Natural killer cell (primary cell): ENCODE data around the gene CCDC30. TPM values are rescaled to one million over a fixed set of nuclear protein-coding genes. Genes with fewer than 3 reads are reported as not detected.
"Not testable (repeated sequence)": the region's sequence is repeated elsewhere in the genome, so short reads cannot be mapped to it uniquely, and the experiment has no call there.

Source experiments
- ATAC-seq, 3 donors: fragments of 150-1000 bp in 2 of 3; fragments of 200-7000 bp in 1 of 3; cut with Tn5 transposase; 1 replicate in 1 of 3; 2 replicates in 2 of 3; pipeline ENCODE4 v1.10.0; 2021; ENCODE audit warnings: mild to moderate bottlenecking in 2 of 3, moderate library complexity in 2 of 3
- DNase-seq, 2 donors: peaks; one replicate each; pipeline versions ENCODE4 v3.0.0 to v3.0.0-alpha.2; 2013 to 2021; ENCODE audit warnings: mixed read lengths in 1 of 2
- H3K27ac ChIP-seq: one replicate; pipeline ENCODE4 v1.5.1; 2013; ENCODE audit warnings: mild to moderate bottlenecking, low read length
- H3K27me3 ChIP-seq: one replicate; pipeline ENCODE4 v1.6.1; 2013; ENCODE audit warnings: low read length; ENCODE audit not compliant: control insufficient read depth, insufficient read depth
- H3K36me3 ChIP-seq: one replicate; pipeline ENCODE4 v1.6.1; 2013; ENCODE audit warnings: low read length; ENCODE audit not compliant: control insufficient read depth, insufficient read depth
- H3K4me1 ChIP-seq: one replicate; pipeline ENCODE4 v1.6.1; 2013; ENCODE audit warnings: low read length; ENCODE audit not compliant: control insufficient read depth, insufficient read depth
- H3K4me3 ChIP-seq: one replicate; pipeline ENCODE4 v1.5.1; 2013; ENCODE audit warnings: low read length
- H3K9me3 ChIP-seq: one replicate; pipeline ENCODE4 v1.6.1; 2013; ENCODE audit warnings: low read length; ENCODE audit not compliant: control insufficient read depth, insufficient read depth
- H3K27ac Mint-ChIP-seq, 2 donors: one replicate each; pipeline ENCODE4 v1.8.0; 2022; ENCODE audit warnings: mild to moderate bottlenecking in 2 of 2, mixed read lengths in 2 of 2, moderate library complexity in 1 of 2
- H3K27me3 Mint-ChIP-seq, 2 donors: one replicate each; pipeline ENCODE4 v1.8.0; 2022; ENCODE audit warnings: low read depth in 2 of 2, mixed read lengths in 2 of 2
- H3K36me3 Mint-ChIP-seq: one replicate; pipeline ENCODE4 v1.8.0; 2022; ENCODE audit warnings: mixed read lengths
- H3K4me1 Mint-ChIP-seq, 2 donors: one replicate each; pipeline ENCODE4 v1.8.0; 2022; ENCODE audit warnings: mixed read lengths in 2 of 2
- H3K4me3 Mint-ChIP-seq: one replicate; pipeline ENCODE4 v1.8.0; 2022; ENCODE audit warnings: mild to moderate bottlenecking, moderate library complexity, mixed read lengths
- H3K9me3 Mint-ChIP-seq, 2 donors: one replicate each; pipeline ENCODE4 v1.8.0; 2022; ENCODE audit warnings: mixed read lengths in 2 of 2
- WGBS: methylation state at CpG from one replicate; pipeline ENCODE4 v1.1.7; 2013; ENCODE audit warnings: missing lambda C conversion rate; ENCODE audit not compliant: insufficient coverage; 5-methylcytosine and 5-hydroxymethylcytosine counted together
- intact Hi-C: fragments of 100-400 bp; cut with micrococcal nuclease; formaldehyde crosslinking; loops from one replicate; pipeline ENCODE4 v1.14.2; 2022
- total RNA-seq, 4 donors: library from RNA; stranded (reverse); fragments of 120-200 nt in 1 of 4; gene quantifications; one replicate each; pipeline versions ENCODE4 v1.2.3 to v1.2.4, GENCODE V29; 2013 to 2022
- TF ChIP-seq, protein P1 (sequence below): fragments of 200-600 bp; IDR thresholded peaks from one replicate; pipeline ENCODE4 v1.8.0; 2022; ENCODE audit warnings: antibody characterized with exemption

The CCDC30 gene
- total RNA-seq, 3 donors from 2014 or later (not counting 1 experiment from before 2014, with no cell fraction given), result 4.5 to 6.1 (median 5.0) TPM

DNA sequence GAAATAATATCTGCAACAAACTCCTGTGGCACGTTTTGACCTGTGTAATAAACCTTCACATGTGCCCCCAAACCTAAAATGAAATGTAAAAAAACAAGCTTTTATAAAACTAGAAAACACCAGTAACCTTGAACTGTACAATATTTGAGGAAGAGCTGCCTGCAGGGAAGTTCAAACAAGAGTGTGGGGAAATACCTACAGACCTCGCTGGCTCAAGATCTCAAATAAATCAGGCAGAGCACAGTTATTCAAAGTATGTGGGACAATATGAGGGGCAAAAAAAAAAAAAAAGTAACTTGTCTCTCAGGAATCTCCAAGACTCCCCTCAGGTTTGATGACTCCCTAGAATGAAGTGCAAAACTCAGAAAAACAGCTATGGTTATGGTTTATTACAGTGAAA is 157.2 kb downstream of the CCDC30 start:
- Histone ChIP-seq H3K27me3 (no peaks in the 10 kb centered on the region), H3K4me3 (no peak overlapping the region), H3K27ac (no peak overlapping the region), H3K9me3 (no peaks in the 10 kb centered on the region), H3K36me3 (no peaks in the 10 kb centered on the region), H3K4me1 (no peaks in the 10 kb centered on the region)
- no peaks in the 10 kb centered on the region for H3K4me1 Mint-ChIP-seq
- ATAC-seq, result no peak
- intact Hi-C loops, result no loop called here
- WGBS, result 78% methylated on average over 2 of the region's 2 CpGs
- no peaks in the 10 kb centered on the region for H3K36me3 Mint-ChIP-seq
- H3K4me3 Mint-ChIP-seq, result no peak overlapping the region
- TF ChIP-seq, protein P1, sequence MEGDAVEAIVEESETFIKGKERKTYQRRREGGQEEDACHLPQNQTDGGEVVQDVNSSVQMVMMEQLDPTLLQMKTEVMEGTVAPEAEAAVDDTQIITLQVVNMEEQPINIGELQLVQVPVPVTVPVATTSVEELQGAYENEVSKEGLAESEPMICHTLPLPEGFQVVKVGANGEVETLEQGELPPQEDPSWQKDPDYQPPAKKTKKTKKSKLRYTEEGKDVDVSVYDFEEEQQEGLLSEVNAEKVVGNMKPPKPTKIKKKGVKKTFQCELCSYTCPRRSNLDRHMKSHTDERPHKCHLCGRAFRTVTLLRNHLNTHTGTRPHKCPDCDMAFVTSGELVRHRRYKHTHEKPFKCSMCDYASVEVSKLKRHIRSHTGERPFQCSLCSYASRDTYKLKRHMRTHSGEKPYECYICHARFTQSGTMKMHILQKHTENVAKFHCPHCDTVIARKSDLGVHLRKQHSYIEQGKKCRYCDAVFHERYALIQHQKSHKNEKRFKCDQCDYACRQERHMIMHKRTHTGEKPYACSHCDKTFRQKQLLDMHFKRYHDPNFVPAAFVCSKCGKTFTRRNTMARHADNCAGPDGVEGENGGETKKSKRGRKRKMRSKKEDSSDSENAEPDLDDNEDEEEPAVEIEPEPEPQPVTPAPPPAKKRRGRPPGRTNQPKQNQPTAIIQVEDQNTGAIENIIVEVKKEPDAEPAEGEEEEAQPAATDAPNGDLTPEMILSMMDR, result no peak
- H3K9me3 Mint-ChIP-seq, result no peaks in the 10 kb centered on the region
- no peak for DNase-seq
- H3K27ac Mint-ChIP-seq, result no peak overlapping the region
- H3K27me3 Mint-ChIP-seq, result peaks cover 0 to 7% of the 10 kb centered on the region in 2 donors

DNA sequence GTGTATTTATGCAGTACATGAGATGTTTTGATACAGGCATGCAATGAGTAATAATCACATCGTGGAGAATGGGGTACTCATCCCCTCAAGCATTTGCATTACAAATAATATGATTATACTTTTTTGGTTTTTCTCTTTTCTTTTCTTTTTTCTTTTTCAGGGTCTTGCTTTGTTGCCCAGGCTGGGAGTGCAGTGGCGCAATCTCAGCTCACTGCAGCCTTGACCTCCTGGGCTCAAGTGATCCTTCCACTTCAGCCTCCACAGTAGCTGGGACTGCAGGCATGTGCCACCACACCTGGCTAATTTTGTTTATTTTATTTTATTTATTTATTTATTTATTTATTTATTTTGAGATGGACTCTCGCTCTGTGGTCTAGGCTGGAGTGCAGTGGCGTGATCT is 158.1 kb downstream of the CCDC30 start:
- H3K27ac ChIP-seq, H3K27ac Mint-ChIP-seq, H3K4me1 Mint-ChIP-seq, H3K4me3 Mint-ChIP-seq, H3K36me3 Mint-ChIP-seq, ATAC-seq, H3K4me3 ChIP-seq, H3K4me1 ChIP-seq, H3K27me3 ChIP-seq, DNase-seq, H3K9me3 ChIP-seq, H3K9me3 Mint-ChIP-seq, intact Hi-C loops, H3K36me3 ChIP-seq: not testable (repeated sequence)
- WGBS, result 96% methylated on average over 3 of the region's 4 CpGs
- H3K27me3 Mint-ChIP-seq, result peaks cover 0 to 15% of the 10 kb centered on the region in 2 donors

DNA sequence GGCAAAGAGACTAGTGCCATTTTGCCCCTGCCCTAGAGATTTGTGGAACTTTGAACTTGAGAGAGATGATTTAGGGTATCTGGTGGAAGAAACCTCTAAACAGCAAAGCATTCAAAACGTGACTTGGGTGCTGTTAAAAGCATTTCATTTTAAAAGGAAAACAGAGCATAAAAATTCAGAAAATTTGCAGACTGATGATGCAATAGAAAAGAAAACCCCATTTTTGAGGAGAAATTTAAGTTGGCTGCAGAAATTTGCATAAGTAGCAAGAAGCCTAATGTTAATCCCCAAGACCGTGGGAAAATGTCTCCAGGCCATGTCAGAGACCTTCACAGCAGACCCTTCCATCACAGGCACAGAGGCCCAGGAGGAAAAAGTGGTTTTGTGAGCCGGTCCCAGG is 164.1 kb downstream of the CCDC30 start:
- H3K4me3 Mint-ChIP-seq, DNase-seq, ATAC-seq, H3K9me3 ChIP-seq, H3K27ac Mint-ChIP-seq, H3K9me3 Mint-ChIP-seq, H3K4me1 ChIP-seq, H3K27me3 ChIP-seq, intact Hi-C loops, H3K4me3 ChIP-seq, H3K36me3 ChIP-seq, H3K36me3 Mint-ChIP-seq, H3K4me1 Mint-ChIP-seq, H3K27ac ChIP-seq: not testable (repeated sequence)
- WGBS, result 82% methylated on average over 3 of the region's 3 CpGs
- peaks cover 0 to 15% of the 10 kb centered on the region in 2 donors for H3K27me3 Mint-ChIP-seq

DNA sequence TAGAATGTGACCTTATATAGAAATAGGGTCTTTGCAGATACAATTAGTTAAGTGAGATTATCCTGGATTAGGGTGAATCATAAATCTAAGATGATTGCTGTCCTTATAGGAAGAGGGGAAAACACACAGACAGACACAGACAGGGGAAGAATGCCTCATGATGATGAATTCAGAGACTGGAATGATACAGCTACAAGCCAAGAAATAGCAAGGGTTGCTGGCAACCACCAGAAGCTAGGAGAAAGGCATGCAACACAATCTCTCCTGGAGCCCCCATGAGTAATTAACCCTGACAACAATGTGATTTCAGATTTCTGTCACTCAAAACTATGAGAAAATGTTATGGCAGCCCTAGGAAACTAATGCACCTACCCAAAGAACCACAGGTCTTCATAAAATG is 176.0 kb downstream of the CCDC30 start:
- intact Hi-C loops, result no loop called here
- no peak for ATAC-seq
- Mint-ChIP-seq H3K27ac (no peak overlapping the region), H3K4me3 (no peak overlapping the region), H3K27me3 (peaks cover 0 to 5% of the 10 kb centered on the region in 2 donors), H3K4me1 (no peaks in the 10 kb centered on the region), H3K9me3 (no peaks in the 10 kb centered on the region), H3K36me3 (no peaks in the 10 kb centered on the region)
- Histone ChIP-seq H3K27me3 (no peaks in the 10 kb centered on the region), H3K4me3 (no peak overlapping the region), H3K36me3 (no peaks in the 10 kb centered on the region), H3K27ac (no peak overlapping the region), H3K9me3 (no peaks in the 10 kb centered on the region), H3K4me1 (no peaks in the 10 kb centered on the region)
- TF ChIP-seq, protein P1, result no peak
- no peak for DNase-seq

DNA sequence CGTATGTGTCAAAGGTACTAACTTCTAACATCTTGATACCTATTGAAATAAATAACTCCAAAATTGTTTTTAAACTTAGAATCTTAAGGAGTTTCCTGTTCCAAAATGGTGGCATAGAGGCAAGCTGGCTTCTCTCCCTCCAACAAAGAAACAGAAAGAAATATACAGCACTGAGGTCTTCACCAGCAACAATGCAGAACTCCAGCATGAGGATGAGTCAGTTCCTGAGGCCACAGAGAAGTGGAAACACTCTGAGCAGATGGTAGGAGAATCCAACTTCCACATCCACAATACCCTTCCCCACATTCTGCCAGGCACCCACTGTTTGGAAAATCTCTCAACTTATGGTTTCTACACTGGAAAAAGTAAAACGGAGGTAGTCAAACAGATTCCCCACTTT is 183.0 kb downstream of the CCDC30 start:
- H3K4me1 ChIP-seq, result no peaks in the 10 kb centered on the region
- Mint-ChIP-seq H3K36me3 (peaks cover 15% of the 10 kb centered on the region), H3K27me3 (no peaks in the 10 kb centered on the region), H3K4me1 (no peaks in the 10 kb centered on the region), H3K9me3 (no peaks in the 10 kb centered on the region), H3K4me3 (no peak overlapping the region), H3K27ac (no peak overlapping the region)
- no peak for DNase-seq
- H3K9me3 ChIP-seq, result no peaks in the 10 kb centered on the region
- TF ChIP-seq, protein P1, result no peak
- ATAC-seq, result no peak
- intact Hi-C loops, result no loop called here
- no peaks in the 10 kb centered on the region for H3K27me3 ChIP-seq
- no peaks in the 10 kb centered on the region for H3K36me3 ChIP-seq
- H3K4me3 ChIP-seq, result no peak overlapping the region
- WGBS, result 88% methylated on average over 2 of the region's 2 CpGs
- H3K27ac ChIP-seq, result no peak overlapping the region
